HepG2 (cell line): Measurements from ENCODE around the gene RAB40C. TPM values are rescaled to one million over a fixed set of nuclear protein-coding genes. Genes with fewer than 3 reads are reported as not detected.

ENCODE experiments used
- ATAC-seq: fragments of 200-7000 bp; cut with Tn5 transposase; 3 replicates; pipeline ENCODE4 v1.9.1; 2020; ENCODE audit warnings: mild to moderate bottlenecking, moderate library complexity
- BruUV-seq: library from RNA; stranded (reverse); fragments of 400-500 nt; replicated peaks from 2 replicates; lab custom pipeline; 2021; lab: Mats Ljungman, UMichigan
- CTCF ChIA-PET: fragments of 300-600 bp; formaldehyde crosslinking; extraction: SDS; loops from one replicate; lab custom pipeline; 2021; ENCODE audit warnings: low total read pairs, inconsistent platforms, low intra/inter-chr PET ratio; lab: Yijun Ruan, JAX
- POLR2A ChIA-PET: fragments of 350-600 bp; sonication (Branson Sonifier 250); formaldehyde crosslinking; loops from one replicate; lab custom pipeline; 2020; ENCODE audit warnings: antibody characterized with exemption, inconsistent platforms; lab: Yijun Ruan, JAX
- DNase-seq: peaks from one replicate; pipeline ENCODE4 v3.0.0-alpha.2; 2015; ENCODE audit warnings: low spot score
- FAIRE-seq: peaks from 3 replicates; lab custom pipeline; 2011; peaks lifted over from hg19 to GRCh38; lab: Jason Lieb, UNC
- H2AFZ ChIP-seq: one replicate; pipeline ENCODE4 v1.6.1; 2011; ENCODE audit warnings: low read length, inconsistent platforms
- H3K27ac ChIP-seq: fragments of 300-600 bp; 3 replicates; pipeline ENCODE4 v1.8.0; 2011; ENCODE audit warnings: mixed run types, mild to moderate bottlenecking, mixed read lengths, low read length, inconsistent platforms; ENCODE audit not compliant: insufficient read depth; ENCODE audit errors: extremely low read length
- H3K27me3 ChIP-seq, 2 experiments: fragments of 200-600 bp in 1 of 2; 2 replicates in 1 of 2; 3 replicates in 1 of 2; pipeline versions ENCODE4 v1.6.0 to v1.8.0; 2011; ENCODE audit warnings: low read length in 2 of 2, mild to moderate bottlenecking in 2 of 2, moderate library complexity in 2 of 2, inconsistent platforms in 1 of 2; ENCODE audit not compliant: insufficient read depth in 2 of 2, control insufficient read depth in 1 of 2
- H3K36me3 ChIP-seq, 2 experiments: fragments of 200-600 bp in 1 of 2; replicated peaks in 1 of 2; 2 replicates in 1 of 2; 3 replicates in 1 of 2; pipeline versions ENCODE4 v1.5.1 to v1.8.0; 2011; ENCODE audit warnings: low read length in 2 of 2, inconsistent platforms in 1 of 2; ENCODE audit not compliant: insufficient read depth in 2 of 2, control insufficient read depth in 1 of 2
- H3K4me1 ChIP-seq: 2 replicates; pipeline ENCODE4 v1.5.1; 2012; ENCODE audit warnings: low read length, inconsistent platforms; ENCODE audit not compliant: insufficient read depth
- H3K4me2 ChIP-seq: 2 replicates; pipeline ENCODE4 v1.6.0; 2011; ENCODE audit warnings: low read depth, low read length, inconsistent platforms
- H3K4me3 ChIP-seq, 3 experiments: fragments of 200-600 bp in 1 of 3; sonication (generic), shearing (Covaris generic) in 1 of 3; replicated peaks in 1 of 3; 2 replicates each; pipeline ENCODE4 v1.5.1; 2011 to 2016; ENCODE audit warnings: low read length in 3 of 3, inconsistent platforms in 2 of 3, low read depth in 2 of 3, mild to moderate bottlenecking in 2 of 3, control low read depth in 1 of 3, mixed read lengths in 1 of 3; ENCODE audit not compliant: insufficient read depth in 1 of 3
- H3K79me2 ChIP-seq: one replicate; pipeline ENCODE4 v1.6.1; 2011; ENCODE audit warnings: low read length, inconsistent platforms; ENCODE audit not compliant: insufficient read depth
- H3K9ac ChIP-seq: 2 replicates; pipeline ENCODE4 v1.6.0; 2011; ENCODE audit warnings: mild to moderate bottlenecking, low read depth, low read length, inconsistent platforms; ENCODE audit not compliant: insufficient read depth
- H3K9me3 ChIP-seq: 2 replicates; pipeline ENCODE4 v1.5.1; 2012; ENCODE audit warnings: mild to moderate bottlenecking, low read length
- H4K20me1 ChIP-seq: 2 replicates; pipeline ENCODE4 v1.6.0; 2011; ENCODE audit warnings: inconsistent platforms, mild to moderate bottlenecking, low read length, moderate library complexity; ENCODE audit not compliant: insufficient read depth
- CAMTA2 ChIP-seq: sonication (generic); formaldehyde crosslinking; IDR thresholded peaks from 2 replicates; pipeline ENCODE4 v1.4.0; 2020; ENCODE audit warnings: mild to moderate bottlenecking, missing genetic modification reagents, borderline replicate concordance
- CHCHD3 ChIP-seq: sonication (generic); formaldehyde crosslinking; IDR thresholded peaks from 2 replicates; pipeline ENCODE4 v1.8.0; 2022; ENCODE audit warnings: mild to moderate bottlenecking, missing genetic modification reagents, moderate library complexity
- EEA1 ChIP-seq: sonication (generic); formaldehyde crosslinking; IDR thresholded peaks from 2 replicates; pipeline ENCODE4 v1.5.1; 2020; ENCODE audit warnings: mild to moderate bottlenecking, missing genetic modification reagents, borderline replicate concordance
- GABPA ChIP-seq, 2 experiments: IDR thresholded peaks; 2 replicates each; pipeline ENCODE4 v1.6.1; 2011 to 2016; ENCODE audit warnings: low read depth in 2 of 2, low read length in 1 of 2, missing biosample characterization in 1 of 2, missing genetic modification characterization in 1 of 2
- GTF2F1 ChIP-seq: fragments of 150-350 bp; IDR thresholded peaks from 2 replicates; pipeline ENCODE4 v1.6.1; 2014; ENCODE audit warnings: low read length
- HNRNPL ChIP-seq: fragments of 200-400 bp; formaldehyde crosslinking; IDR thresholded peaks from 2 replicates; pipeline ENCODE4 v1.6.1; 2017; ENCODE audit warnings: mild to moderate bottlenecking, low read depth, low read length
- KDM1A ChIP-seq: IDR thresholded peaks from 2 replicates; pipeline ENCODE4 v1.6.1; 2016; ENCODE audit warnings: missing compliant biosample characterization
- MBNL3 ChIP-seq: fragments of 250-450 bp; sonication (Bioruptor Pico); conservative IDR thresholded peaks from 2 replicates; pipeline ENCODE4 v1.8.0; 2022; ENCODE audit warnings: mild to moderate bottlenecking, inconsistent platforms
- MIER3 ChIP-seq: IDR thresholded peaks from 2 replicates; pipeline ENCODE4 v1.6.1; 2016; ENCODE audit warnings: missing compliant biosample characterization, borderline replicate concordance
- TOE1 ChIP-seq: sonication (generic); formaldehyde crosslinking; IDR thresholded peaks from 2 replicates; pipeline ENCODE4 v1.4.0; 2020; ENCODE audit warnings: mild to moderate bottlenecking, missing genetic modification reagents
- ZBTB25 ChIP-seq: IDR thresholded peaks from 2 replicates; pipeline ENCODE4 v1.6.1; 2018; ENCODE audit warnings: missing genetic modification reagents
- ZGPAT ChIP-seq: IDR thresholded peaks from 2 replicates; pipeline ENCODE4 v1.6.1; 2016; ENCODE audit warnings: mild to moderate bottlenecking
- ZNF33A ChIP-seq: sonication (generic); formaldehyde crosslinking; IDR thresholded peaks from 2 replicates; pipeline ENCODE4 v1.5.1; 2020; ENCODE audit warnings: missing genetic modification reagents, mild to moderate bottlenecking, moderate library complexity, borderline replicate concordance
- ZNF576 ChIP-seq: sonication (generic); formaldehyde crosslinking; IDR thresholded peaks from 2 replicates; pipeline ENCODE4 v1.4.0; 2020; ENCODE audit warnings: mild to moderate bottlenecking, missing genetic modification reagents
- ZSCAN30 ChIP-seq: sonication (generic); formaldehyde crosslinking; IDR thresholded peaks from 2 replicates; pipeline ENCODE4 v1.5.0; 2020; ENCODE audit warnings: mild to moderate bottlenecking, missing genetic modification reagents
- WGBS: methylation state at CpG from one replicate; pipeline ENCODE4 v1.1.6; 2017; ENCODE audit warnings: low lambda C conversion rate; 5-methylcytosine and 5-hydroxymethylcytosine counted together
- in situ Hi-C: cut with HindIII; loops from 2 replicates; pipeline ENCODE4 v1.10.0; 2017; ENCODE audit warnings: low pct_unique_long_range_greater_than_20kb; ENCODE audit not compliant: extremely low pct_ligation_motif_present
- intact Hi-C: fragments of 100-400 bp; cut with micrococcal nuclease; formaldehyde crosslinking; loops from one replicate; pipeline ENCODE4 v1.10.0; 2022; ENCODE audit not compliant: unreplicated experiment
- polyA plus RNA-seq, 8 experiments: library from polyadenylated mRNA; depleted of rRNA in 3 of 8; stranded (reverse) in 7 of 8; unstranded in 1 of 8; fragments of >200 nt; fragmentation: Illumina TruSeq in 4 of 8; extraction: Trizol in 4 of 8; gene quantifications; 2 replicates each; pipeline versions ENCODE4 v1.2.1 to v1.2.3, GENCODE V29; 2011 to 2016; ENCODE audit warnings: low read depth in 4 of 8, missing spikeins in 1 of 8, mixed read lengths in 1 of 8; ENCODE audit not compliant: insufficient read depth in 1 of 8
- total RNA-seq, 5 experiments: library from RNA; depleted of rRNA; stranded (reverse); fragments of >200 nt; fragmentation: Illumina TruSeq; extraction: Trizol; gene quantifications; 2 replicates each; pipeline ENCODE4 v1.2.3, GENCODE V29; 2016; ENCODE audit warnings: low read depth in 1 of 5
- TF ChIP-seq, protein P1 (sequence below): IDR thresholded peaks from 2 replicates; pipeline ENCODE4 v1.6.1; 2016; ENCODE audit warnings: control low read depth
- TF ChIP-seq, protein P2 (sequence below): sonication (generic); formaldehyde crosslinking; IDR thresholded peaks from 2 replicates; pipeline ENCODE4 v1.4.0; 2020; ENCODE audit warnings: mild to moderate bottlenecking, low read depth, missing genetic modification reagents
- TF ChIP-seq, protein P3 (sequence below): sonication (generic); formaldehyde crosslinking; IDR thresholded peaks from 2 replicates; pipeline ENCODE4 v1.5.0; 2020; ENCODE audit warnings: missing genetic modification reagents, mild to moderate bottlenecking, borderline replicate concordance

Gene RAB40C
- total and polyA plus RNA-seq, 2 of the 13 experiments (the other 11 are each of a cell fraction or from before 2014, with no cell fraction given): 7.7 to 11.5 TPM

- H3K27me3 ChIP-seq: no peaks in the 10 kb centered on the region
- FAIRE-seq: no peak
- no TSS peak for BruUV-seq
- peaks cover 10% of the 10 kb centered on the region for H3K79me2 ChIP-seq
- H3K4me1 ChIP-seq: peaks cover 33% of the 10 kb centered on the region
- H2AFZ ChIP-seq: no peak overlapping the region
- no peak overlapping the region for H3K4me3 ChIP-seq
- CTCF ChIA-PET: no interaction called here
- H3K9ac ChIP-seq: no peak overlapping the region
- H3K9me3 ChIP-seq: no peaks in the 10 kb centered on the region
- in situ Hi-C loops (no loop called here), intact Hi-C loops (loop anchor here (10.0 kb wide), 1 partner anchor 61 kb away; the partner anchor contains the start of genes MCRIP2 and WDR90)
- POLR2A ChIA-PET: no interaction called here
- H3K4me2 ChIP-seq: no peak overlapping the region
- 79% methylated on average over 7 of the region's 16 CpGs for WGBS
- no peak for ATAC-seq
- no peak for DNase-seq
- H3K27ac ChIP-seq: no peak overlapping the region
- no peaks in the 10 kb centered on the region for H3K36me3 ChIP-seq
- peaks cover 4% of the 10 kb centered on the region; the same call in 1 of the 2 replicates for H4K20me1 ChIP-seq
- TF ChIP-seq TOE1 (CRISPR knock-in tag) (no peak), ZNF576 (no peak), EEA1 (CRISPR knock-in tag) (no peak), KDM1A (CRISPR knock-in tag) (no peak), CHCHD3 (CRISPR knock-in tag) (no peak), ZGPAT (CRISPR knock-in tag) (no peak), MIER3 (CRISPR knock-in tag) (no peak), ZBTB25 (CRISPR knock-in tag) (no peak), MBNL3 (CRISPR knock-in tag) (no peak), ZSCAN30 (CRISPR knock-in tag) (no peak), GTF2F1 (no peak), HNRNPL (no peak), CAMTA2 (no peak), GABPA (IDR thresholded peaks at IDR 0.05; ENCODE audit: low read depth, low read length) (no peak), GABPA (CRISPR knock-in tag; IDR thresholded peaks at IDR 0.05; ENCODE audit: low read depth) (no peak), ZNF33A (CRISPR knock-in tag) (no peak)
- TF ChIP-seq, protein P1, sequence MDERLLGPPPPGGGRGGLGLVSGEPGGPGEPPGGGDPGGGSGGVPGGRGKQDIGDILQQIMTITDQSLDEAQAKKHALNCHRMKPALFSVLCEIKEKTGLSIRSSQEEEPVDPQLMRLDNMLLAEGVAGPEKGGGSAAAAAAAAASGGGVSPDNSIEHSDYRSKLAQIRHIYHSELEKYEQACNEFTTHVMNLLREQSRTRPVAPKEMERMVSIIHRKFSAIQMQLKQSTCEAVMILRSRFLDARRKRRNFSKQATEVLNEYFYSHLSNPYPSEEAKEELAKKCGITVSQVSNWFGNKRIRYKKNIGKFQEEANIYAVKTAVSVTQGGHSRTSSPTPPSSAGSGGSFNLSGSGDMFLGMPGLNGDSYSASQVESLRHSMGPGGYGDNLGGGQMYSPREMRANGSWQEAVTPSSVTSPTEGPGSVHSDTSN (CRISPR knock-in tag): no peak
- TF ChIP-seq, protein P2, sequence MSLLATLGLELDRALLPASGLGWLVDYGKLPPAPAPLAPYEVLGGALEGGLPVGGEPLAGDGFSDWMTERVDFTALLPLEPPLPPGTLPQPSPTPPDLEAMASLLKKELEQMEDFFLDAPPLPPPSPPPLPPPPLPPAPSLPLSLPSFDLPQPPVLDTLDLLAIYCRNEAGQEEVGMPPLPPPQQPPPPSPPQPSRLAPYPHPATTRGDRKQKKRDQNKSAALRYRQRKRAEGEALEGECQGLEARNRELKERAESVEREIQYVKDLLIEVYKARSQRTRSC (CRISPR knock-in tag): no peak
- TF ChIP-seq, protein P3, sequence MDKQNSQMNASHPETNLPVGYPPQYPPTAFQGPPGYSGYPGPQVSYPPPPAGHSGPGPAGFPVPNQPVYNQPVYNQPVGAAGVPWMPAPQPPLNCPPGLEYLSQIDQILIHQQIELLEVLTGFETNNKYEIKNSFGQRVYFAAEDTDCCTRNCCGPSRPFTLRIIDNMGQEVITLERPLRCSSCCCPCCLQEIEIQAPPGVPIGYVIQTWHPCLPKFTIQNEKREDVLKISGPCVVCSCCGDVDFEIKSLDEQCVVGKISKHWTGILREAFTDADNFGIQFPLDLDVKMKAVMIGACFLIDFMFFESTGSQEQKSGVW (CRISPR knock-in tag): no peak
Measured at GRCh38 chr16:583470-583814, 6.4 kb upstream of the RAB40C start.
